HG02970 (cell line): ENCODE results near the gene PAX5.

Experiments
- ATAC-seq: cut with Tn5 transposase; IDR thresholded peaks from one replicate; pipeline ENCODE4 v1.9.1; 2021; ENCODE audit warnings: mild to moderate bottlenecking, moderate library complexity, moderate number of reproducible peaks; ENCODE audit not compliant: unreplicated experiment, low FRiP score

PAX5 gene

GRCh38 chr9:36791222-36791950 lies 242.7 kb downstream of the PAX5 start:
- no peak for ATAC-seq

GRCh38 chr9:36789886-36790285 lies 244.2 kb downstream of the PAX5 start:
- no peak for ATAC-seq

- ATAC-seq: no peak
Measured at GRCh38 chr9:36788534-36788933, 245.5 kb downstream of the PAX5 start.

- ATAC-seq: no peak
Measured at GRCh38 chr9:36787709-36788108, 246.4 kb downstream of the PAX5 start.
